A673 (cell line): ENCODE measurements around the gene CDHR3.

Experiments
- CTCF ChIP-seq: fragments of 300-800, 200-600 bp; sonication (generic); conservative IDR thresholded peaks from 2 replicates; pipeline ENCODE4 v1.5.1; 2017; ENCODE audit warnings: low read depth, mild to moderate bottlenecking, antibody characterized with exemption, low read length, moderate library complexity, mixed read lengths
- EZH2 ChIP-seq: fragments of 200-600 bp; sonication (generic); IDR thresholded peaks from 2 replicates; pipeline ENCODE4 v1.6.1; 2017; ENCODE audit warnings: borderline replicate concordance, low read depth, mild to moderate bottlenecking, mixed read lengths, antibody characterized with exemption, low read length; ENCODE audit not compliant: poor library complexity, severe bottlenecking

- TF ChIP-seq CTCF = no peak
- TF ChIP-seq EZH2 = no peak
Measured at GRCh38 chr7:106010331-106010730, 47.3 kb downstream of the CDHR3 start.
